LoVo (cell line): ENCODE results near the gene TMEM120B.
"Not testable (repeated sequence)": the region's sequence is repeated elsewhere in the genome, so short reads cannot be mapped to it uniquely, and the experiment has no call there.

Source experiments
- DNase-seq: peaks from one replicate; pipeline ENCODE4 v3.0.0-alpha.2; 2016; ENCODE audit warnings: low spot score

Gene TMEM120B

GRCh38 chr12:121709478-121709961 lies 3.0 kb upstream of the TMEM120B start:
- DNase-seq: peak; percentile 8

DNA sequence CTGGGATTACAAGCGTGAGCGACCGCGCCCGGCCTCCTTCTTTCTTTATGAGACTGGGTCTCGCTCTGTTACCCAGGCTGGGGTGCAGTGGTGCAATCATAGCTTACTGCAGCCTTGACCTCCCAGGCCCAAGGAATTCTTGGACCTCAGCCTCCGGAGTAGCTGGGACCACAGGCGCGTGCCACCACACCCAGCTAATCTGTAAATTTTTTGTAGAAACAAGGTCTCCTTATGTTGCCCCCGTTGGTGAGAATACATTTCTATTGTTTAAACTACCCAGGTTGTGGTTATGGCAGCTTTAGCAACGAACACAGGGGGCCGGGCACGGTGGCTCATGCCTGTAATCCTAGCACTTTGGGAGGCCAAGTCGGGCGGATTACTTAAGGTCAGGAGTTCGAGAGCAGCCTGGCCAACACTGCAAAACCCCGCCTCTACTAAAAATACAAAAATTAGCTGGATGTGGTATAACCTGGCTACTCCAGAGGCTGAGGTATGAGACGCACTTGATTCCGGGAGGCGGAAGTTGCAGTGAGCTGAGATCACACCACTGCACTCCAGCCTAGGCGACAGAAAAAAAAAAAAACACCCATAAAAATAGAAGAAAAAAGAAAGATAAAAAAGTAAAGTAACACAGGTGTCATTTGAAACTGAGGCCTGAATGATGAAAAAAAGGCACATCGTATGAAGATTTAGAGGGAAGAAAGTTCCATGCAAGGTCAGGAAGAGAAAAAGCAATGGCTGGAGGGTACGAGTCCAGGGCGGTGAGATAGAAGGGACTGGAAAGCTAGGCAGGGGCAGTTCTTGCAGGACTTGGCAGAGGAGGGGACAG lies 977 bp upstream of the TMEM120B start:
- DNase-seq: no peak

GRCh38 chr12:121712190-121712460 lies 427 bp upstream of the TMEM120B start:
- DNase-seq: no peak

GRCh38 chr12:121713257-121713777 lies 765 bp downstream of the TMEM120B start:
- DNase-seq: no peak

- DNase-seq: no peak
Observed at GRCh38 chr12:121713793-121714192, 1.2 kb downstream of the TMEM120B start.

- not testable (repeated sequence) for DNase-seq
Observed at GRCh38 chr12:121715055-121715454, 2.5 kb downstream of the TMEM120B start.

GRCh38 chr12:121715862-121716435 lies 3.4 kb downstream of the TMEM120B start:
- no peak for DNase-seq

- no peak for DNase-seq
Observed at GRCh38 chr12:121717041-121717699, 4.6 kb downstream of the TMEM120B start.

GRCh38 chr12:121718653-121719239 lies 6.2 kb downstream of the TMEM120B start:
- no peak for DNase-seq

DNA sequence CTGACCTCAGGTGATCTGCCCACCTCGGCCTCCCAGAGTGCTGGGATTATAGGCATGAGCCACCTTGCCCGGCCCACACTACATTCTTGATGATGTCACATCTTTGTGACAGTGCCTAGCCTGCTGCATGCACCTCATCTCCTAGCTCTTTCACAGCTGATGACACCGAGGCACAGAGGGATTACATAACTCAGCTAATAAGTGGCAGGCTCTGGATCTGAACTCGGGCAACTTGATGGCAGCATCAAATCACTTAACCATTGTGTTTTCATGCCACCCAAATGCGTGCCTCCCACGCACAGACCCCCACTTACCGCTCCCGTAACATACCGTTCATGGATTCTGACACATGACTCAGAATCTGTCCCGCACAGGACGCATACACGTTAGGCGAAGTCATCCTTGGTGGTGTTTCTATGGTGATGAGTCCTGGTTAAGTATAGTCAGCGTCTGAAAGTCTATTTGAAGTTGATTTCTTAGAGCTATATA lies 7.4 kb downstream of the TMEM120B start:
- no peak for DNase-seq

GRCh38 chr12:121720762-121721161 lies 8.2 kb downstream of the TMEM120B start:
- DNase-seq: no peak

- no peak for DNase-seq
Observed at GRCh38 chr12:121722511-121722910, 10.0 kb downstream of the TMEM120B start.

GRCh38 chr12:121723200-121723599 lies 10.6 kb downstream of the TMEM120B start:
- no peak for DNase-seq

DNA sequence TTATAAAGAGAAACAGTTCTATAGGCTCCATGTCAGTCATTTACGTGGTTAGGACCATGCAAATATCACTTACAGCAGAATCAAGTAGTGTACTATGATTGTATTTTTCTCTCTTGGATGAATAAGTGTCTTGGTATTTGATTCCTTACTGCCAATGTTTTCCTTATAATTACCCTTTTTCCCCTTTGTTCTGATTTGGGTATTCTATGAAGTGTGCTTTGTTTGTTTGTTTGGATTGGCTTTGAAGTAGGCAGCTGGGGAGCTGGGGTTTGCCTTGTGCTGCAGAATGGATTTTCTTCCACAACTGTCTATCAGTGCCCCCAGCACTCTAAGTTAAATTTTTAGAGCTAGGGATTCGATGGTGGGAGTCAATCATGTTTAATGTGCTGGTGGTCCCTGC lies 12.4 kb downstream of the TMEM120B start:
- DNase-seq: no peak

- DNase-seq: no peak
Observed at GRCh38 chr12:121725423-121725822, 12.9 kb downstream of the TMEM120B start.

DNA sequence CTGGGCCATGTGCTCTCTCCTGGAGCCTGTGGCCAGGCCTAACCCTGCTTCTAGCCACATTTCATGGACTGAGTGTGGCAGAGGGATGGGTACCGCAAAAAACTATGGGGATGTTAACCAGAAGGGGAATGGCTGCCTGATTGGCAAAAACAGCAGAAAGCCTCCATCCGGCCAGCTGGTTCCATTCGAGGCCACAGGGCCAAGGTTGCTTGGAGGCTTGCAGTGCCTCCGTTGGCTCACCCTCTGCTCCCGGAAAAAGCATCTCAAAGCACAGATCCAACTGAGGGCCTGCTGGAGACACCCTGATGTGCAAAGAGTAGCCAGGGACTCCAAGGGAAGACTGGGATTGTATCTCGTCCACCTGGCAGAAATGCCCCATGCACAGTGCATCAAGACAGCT lies 16.5 kb downstream of the TMEM120B start:
- no peak for DNase-seq

GRCh38 chr12:121731473-121731872 lies 18.9 kb downstream of the TMEM120B start:
- no peak for DNase-seq

- no peak for DNase-seq
Observed at GRCh38 chr12:121733849-121734248, 21.3 kb downstream of the TMEM120B start.

DNA sequence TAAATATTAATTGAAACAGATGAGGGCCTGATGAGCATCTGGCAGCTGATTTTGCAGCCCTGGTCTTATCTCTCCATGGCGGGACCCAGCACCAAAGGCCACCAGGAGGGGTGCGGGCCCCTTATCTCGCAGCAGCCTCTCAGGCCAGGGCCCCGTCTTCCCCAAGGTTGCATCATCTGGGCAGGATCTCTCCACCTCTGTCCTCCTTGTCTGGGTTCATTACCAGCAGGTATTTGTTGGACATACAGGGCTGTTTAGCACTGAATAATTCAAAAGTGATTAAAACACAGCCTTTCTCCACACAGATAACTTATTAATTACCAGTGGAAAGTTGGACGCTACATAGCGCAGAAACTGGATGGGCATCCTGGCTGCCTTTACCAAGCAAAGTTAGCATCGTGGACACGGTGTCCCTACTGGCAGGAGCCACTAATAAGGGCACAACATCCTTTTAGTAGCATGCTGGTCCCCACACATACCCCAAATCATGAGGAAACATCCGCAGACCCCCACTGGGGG lies 25.8 kb downstream of the TMEM120B start:
- DNase-seq: no peak

GRCh38 chr12:121740847-121741246 lies 28.3 kb downstream of the TMEM120B start:
- DNase-seq: no peak

DNA sequence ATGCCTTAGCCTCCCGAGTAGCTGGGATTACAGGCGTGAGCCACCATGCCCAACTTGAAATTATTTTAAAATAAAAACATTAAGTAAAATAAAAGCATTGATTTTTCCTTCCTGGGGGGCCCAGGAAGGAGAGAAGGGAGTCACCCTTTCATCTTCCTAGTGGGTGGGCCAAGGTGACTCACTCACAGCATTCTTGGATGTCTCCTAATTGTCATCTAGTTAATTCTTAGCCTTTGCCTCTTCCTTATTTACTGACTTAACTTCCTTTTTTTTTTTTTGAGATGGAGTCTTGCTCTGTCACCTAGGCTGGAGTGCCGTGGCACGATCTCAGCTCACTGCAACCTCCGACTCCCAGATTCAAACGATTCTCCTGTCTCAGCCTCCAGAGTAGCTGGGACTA lies 29.2 kb downstream of the TMEM120B start:
- no peak for DNase-seq

- not testable (repeated sequence) for DNase-seq
Observed at GRCh38 chr12:121745545-121745944, 33.0 kb downstream of the TMEM120B start.
